Measurements from ENCODE around the gene C6orf89.
A peak's percentile ranks its signal among the peaks of the same experiment; 100 is the strongest.
"Not testable (repeated sequence)": the region's sequence is repeated elsewhere in the genome, so short reads cannot be mapped to it uniquely, and the experiment has no call there.

The C6orf89 gene

GRCh38 chr6:36925809-36926208 is 40.1 kb downstream of the C6orf89 start:
- DNase-seq, result no peak

- no peak for DNase-seq
Measured at GRCh38 chr6:36926708-36927513, 41.2 kb downstream of the C6orf89 start.

GRCh38 chr6:36927691-36928546 is 42.2 kb downstream of the C6orf89 start:
- no peak for DNase-seq

- no peak for DNase-seq
Measured at GRCh38 chr6:36928547-36928918, 42.8 kb downstream of the C6orf89 start.

GRCh38 chr6:36929152-36929551 is 43.4 kb downstream of the C6orf89 start:
- no peak for DNase-seq

GRCh38 chr6:36929607-36930006 is 43.9 kb downstream of the C6orf89 start:
- no peak for DNase-seq

GRCh38 chr6:36930483-36930882 is 44.7 kb downstream of the C6orf89 start:
- no peak for DNase-seq

GRCh38 chr6:36933102-36933501 is 47.4 kb downstream of the C6orf89 start:
- DNase-seq, result no peak

GRCh38 chr6:36933519-36933918 is 47.8 kb downstream of the C6orf89 start:
- DNase-seq, result no peak

GRCh38 chr6:36934901-36935300 is 49.1 kb downstream of the C6orf89 start:
- no peak for DNase-seq

GRCh38 chr6:36936824-36937223 is 51.1 kb downstream of the C6orf89 start:
- no peak for DNase-seq

- DNase-seq, result no peak
Measured at GRCh38 chr6:36937896-36938295, 52.1 kb downstream of the C6orf89 start.

GRCh38 chr6:36938536-36938935 is 52.8 kb downstream of the C6orf89 start:
- DNase-seq, result no peak

- DNase-seq, result not testable (repeated sequence)
Measured at GRCh38 chr6:36939005-36939404, 53.3 kb downstream of the C6orf89 start.

GRCh38 chr6:36940027-36940426 is 54.3 kb downstream of the C6orf89 start:
- peak; percentile 34 for DNase-seq

- DNase-seq, result not testable (repeated sequence)
Measured at GRCh38 chr6:36941561-36941960, 55.8 kb downstream of the C6orf89 start.

GRCh38 chr6:36942329-36942728 is 56.6 kb downstream of the C6orf89 start:
- DNase-seq, result not testable (repeated sequence)

GRCh38 chr6:36944650-36945049 is 58.9 kb downstream of the C6orf89 start:
- no peak for DNase-seq

- DNase-seq, result no peak
Measured at GRCh38 chr6:36945301-36945700, 59.5 kb downstream of the C6orf89 start.

- no peak for DNase-seq
Measured at GRCh38 chr6:36946526-36946925, 60.8 kb downstream of the C6orf89 start.

GRCh38 chr6:36947570-36948351 is 62.0 kb downstream of the C6orf89 start:
- DNase-seq, result no peak

- not testable (repeated sequence) for DNase-seq
Measured at GRCh38 chr6:36949076-36949475, 63.3 kb downstream of the C6orf89 start.

GRCh38 chr6:36949636-36950035 is 63.9 kb downstream of the C6orf89 start:
- no peak for DNase-seq
